ENCODE measurements around the gene LYPLA2.
A peak's percentile ranks its signal among the peaks of the same experiment; 100 is the strongest.

The LYPLA2 gene

DNA sequence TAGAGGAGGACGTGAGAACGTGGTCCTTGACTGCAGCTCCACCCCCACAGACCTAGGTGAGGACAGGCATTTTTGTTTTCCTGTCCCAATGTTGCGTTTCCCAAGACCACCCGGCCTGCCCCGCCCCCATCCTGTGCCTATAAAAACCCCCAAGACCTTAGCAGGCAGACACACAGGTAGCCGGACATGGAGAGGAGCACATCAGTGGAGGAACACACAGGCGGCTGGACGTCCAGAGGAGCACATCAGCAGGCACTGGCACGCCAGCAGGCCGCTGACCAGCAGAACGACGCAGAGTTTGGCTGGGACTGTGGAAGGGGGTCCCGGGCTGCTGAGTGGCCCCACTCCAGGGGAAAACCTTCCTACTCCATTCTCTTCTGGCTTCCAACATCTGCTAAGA, 47.0 kb downstream of the LYPLA2 start:
- DNase-seq (ENCODE audit: low read depth, low spot score): no peak

- DNase-seq (ENCODE audit: low read depth, low spot score): peak; percentile 58
Observed at GRCh38 chr1:23838401-23838866, 47.5 kb downstream of the LYPLA2 start.

DNA sequence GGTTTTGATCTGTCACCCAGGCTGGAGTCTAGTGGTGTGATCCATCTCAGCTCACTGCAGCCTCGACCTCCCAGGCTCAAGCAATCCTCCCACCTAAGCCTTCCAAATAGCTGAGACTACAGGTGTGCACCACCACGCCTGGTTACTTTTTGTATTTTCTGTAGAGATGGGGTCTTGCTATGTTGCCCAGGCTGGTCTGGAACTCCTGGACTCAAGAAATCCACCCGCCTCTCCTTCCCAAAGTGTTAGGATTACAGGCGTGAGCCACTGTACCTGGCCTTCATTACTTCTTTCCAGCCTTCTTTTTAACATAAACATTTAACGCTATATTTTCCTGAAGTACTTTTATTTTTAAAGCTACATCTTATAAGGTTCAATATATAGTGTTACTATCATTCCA, 52.7 kb downstream of the LYPLA2 start:
- DNase-seq (ENCODE audit: low read depth, low spot score): no peak

All from activated CD4-positive, CD25-positive, alpha-beta regulatory T cell treated with anti-CD3 and anti-CD28 coated beads, Interleukin-2, amount 50 U/mL, for 16 hours (primary cell).